Smooth muscle cell (in vitro differentiated cells): ENCODE measurements around the gene UNC80. TPM values are rescaled to one million over a fixed set of nuclear protein-coding genes. Genes with fewer than 3 reads are reported as not detected.

Source experiments
- DNase-seq: peaks from one replicate; lab custom pipeline; 2025; ENCODE audit not compliant: unreplicated experiment; lab: John Stamatoyannopoulos, UW
- H2AFZ ChIP-seq: fragments of 200-600 bp; sonication (generic); 2 replicates; pipeline ENCODE4 v1.6.0; 2016; ENCODE audit warnings: antibody characterized with exemption, low read depth, mild to moderate bottlenecking
- H3F3A ChIP-seq: fragments of 200-600 bp; sonication (generic); 2 replicates; pipeline ENCODE4 v1.6.0; 2017; ENCODE audit warnings: antibody characterized with exemption, low read depth
- H3K27ac ChIP-seq: fragments of 200-600 bp; sonication (generic); 2 replicates; pipeline ENCODE4 v1.5.1; 2016; ENCODE audit warnings: low read depth, mild to moderate bottlenecking
- H3K27me3 ChIP-seq: fragments of 200-600 bp; sonication (generic); 2 replicates; pipeline ENCODE4 v1.6.1; 2016; ENCODE audit warnings: low read depth, mild to moderate bottlenecking
- H3K36me3 ChIP-seq: fragments of 200-600 bp; sonication (generic); 2 replicates; pipeline ENCODE4 v1.5.1; 2016; ENCODE audit warnings: low read depth
- H3K4me1 ChIP-seq: fragments of 200-600 bp; sonication (generic); 2 replicates; pipeline ENCODE4 v1.5.1; 2016; ENCODE audit warnings: low read depth
- H3K4me2 ChIP-seq: fragments of 200-600 bp; sonication (generic); 2 replicates; pipeline ENCODE4 v1.6.0; 2016; ENCODE audit warnings: mild to moderate bottlenecking
- H3K4me3 ChIP-seq: fragments of 200-600 bp; sonication (generic); 2 replicates; pipeline ENCODE4 v1.5.1; 2016; ENCODE audit warnings: mild to moderate bottlenecking
- H3K79me2 ChIP-seq: fragments of 200-600 bp; sonication (generic); 2 replicates; pipeline ENCODE4 v1.6.0; 2016; ENCODE audit warnings: low read depth, mild to moderate bottlenecking
- H3K9ac ChIP-seq: fragments of 200-600 bp; sonication (generic); 2 replicates; pipeline ENCODE4 v1.6.0; 2016; ENCODE audit warnings: low read depth
- H3K9me3 ChIP-seq: fragments of 200-600 bp; sonication (generic); replicated peaks from 2 replicates; pipeline ENCODE4 v1.5.1; 2016; ENCODE audit warnings: low read depth
- H4K20me1 ChIP-seq: fragments of 200-600 bp; sonication (generic); 2 replicates; pipeline ENCODE4 v1.6.0; 2016; ENCODE audit warnings: low read depth
- CTCF ChIP-seq: fragments of 200-600 bp; sonication (generic); IDR thresholded peaks from 2 replicates; pipeline ENCODE4 v1.5.1; 2017; ENCODE audit warnings: borderline replicate concordance, mild to moderate bottlenecking, antibody characterized with exemption; ENCODE audit not compliant: insufficient read depth, poor library complexity, severe bottlenecking
- WGBS: methylation state at CpG from one replicate; pipeline ENCODE4 v1.1.7; 2016; ENCODE audit warnings: low lambda C conversion rate; 5-methylcytosine and 5-hydroxymethylcytosine counted together
- polyA plus RNA-seq: library from polyadenylated mRNA; unstranded; fragments of >200 nt; fragmentation: Nextera tagmentation; extraction: Ambion mirVana; gene quantifications from 2 replicates; pipeline ENCODE4 v1.2.1, GENCODE V29; 2016
- total RNA-seq: library from RNA; depleted of rRNA; stranded (reverse); fragments of >200 nt; gene quantifications from 2 replicates; pipeline ENCODE4 v1.2.3, GENCODE V29; 2014

The UNC80 gene
- total and polyA plus RNA-seq, 2 experiments from 2014 or later, result not detected

- H2AFZ ChIP-seq, result no peak overlapping the region
- no peaks in the 10 kb centered on the region for H3F3A ChIP-seq
- no peaks in the 10 kb centered on the region for H3K79me2 ChIP-seq
- TF ChIP-seq CTCF, result no peak
- H3K36me3 ChIP-seq, result no peaks in the 10 kb centered on the region
- no peaks in the 10 kb centered on the region for H3K27me3 ChIP-seq
- H3K4me2 ChIP-seq, result no peak overlapping the region
- 81% methylated on average over 5 of the region's 5 CpGs for WGBS
- DNase-seq, result no peak
- no peaks in the 10 kb centered on the region for H3K9me3 ChIP-seq
- H3K9ac ChIP-seq, result no peak overlapping the region
- no peaks in the 10 kb centered on the region for H4K20me1 ChIP-seq
- no peak overlapping the region for H3K4me3 ChIP-seq
- no peaks in the 10 kb centered on the region for H3K4me1 ChIP-seq
- no peak overlapping the region for H3K27ac ChIP-seq
Measured at GRCh38 chr2:209942936-209943605, 171.4 kb downstream of the UNC80 start.

GRCh38 chr2:209943776-209944175 is 172.1 kb downstream of the UNC80 start:
- Histone ChIP-seq H3K9me3 (no peaks in the 10 kb centered on the region), H3K4me3 (no peak overlapping the region), H3K4me2 (no peak overlapping the region), H3K27me3 (no peaks in the 10 kb centered on the region), H3F3A (no peaks in the 10 kb centered on the region), H2AFZ (no peak overlapping the region), H4K20me1 (no peaks in the 10 kb centered on the region), H3K79me2 (no peaks in the 10 kb centered on the region), H3K36me3 (no peaks in the 10 kb centered on the region), H3K9ac (no peak overlapping the region), H3K27ac (no peak overlapping the region), H3K4me1 (no peaks in the 10 kb centered on the region)
- no peak for DNase-seq
- TF ChIP-seq CTCF, result no peak

GRCh38 chr2:209946539-209946938 is 174.9 kb downstream of the UNC80 start:
- no peaks in the 10 kb centered on the region for H3F3A ChIP-seq
- H3K9me3 ChIP-seq, result no peaks in the 10 kb centered on the region
- H3K4me2 ChIP-seq, result no peak overlapping the region
- DNase-seq, result no peak
- no peaks in the 10 kb centered on the region for H4K20me1 ChIP-seq
- H3K9ac ChIP-seq, result no peak overlapping the region
- no peak overlapping the region for H3K27ac ChIP-seq
- H3K36me3 ChIP-seq, result no peaks in the 10 kb centered on the region
- no peak overlapping the region for H2AFZ ChIP-seq
- H3K27me3 ChIP-seq, result no peaks in the 10 kb centered on the region
- no peak for TF ChIP-seq CTCF
- H3K4me3 ChIP-seq, result no peak overlapping the region
- no peaks in the 10 kb centered on the region for H3K4me1 ChIP-seq
- WGBS, result 92% methylated on average over 1 of the region's 1 CpG
- H3K79me2 ChIP-seq, result no peaks in the 10 kb centered on the region

GRCh38 chr2:209956271-209956670 is 184.6 kb downstream of the UNC80 start:
- no peaks in the 10 kb centered on the region for H3K79me2 ChIP-seq
- no peaks in the 10 kb centered on the region for H3K36me3 ChIP-seq
- no peaks in the 10 kb centered on the region for H3K9me3 ChIP-seq
- no peak overlapping the region for H3K9ac ChIP-seq
- peaks cover 15% of the 10 kb centered on the region for H3K4me1 ChIP-seq
- WGBS, result 100% methylated on average over 2 of the region's 2 CpGs
- no peak for TF ChIP-seq CTCF
- H4K20me1 ChIP-seq, result no peaks in the 10 kb centered on the region
- no peak for DNase-seq
- H3K4me3 ChIP-seq, result no peak overlapping the region
- no peak overlapping the region for H2AFZ ChIP-seq
- no peaks in the 10 kb centered on the region for H3F3A ChIP-seq
- no peak overlapping the region for H3K27ac ChIP-seq
- no peak overlapping the region for H3K4me2 ChIP-seq
- H3K27me3 ChIP-seq, result no peaks in the 10 kb centered on the region
